IPS-NIHi11 (cell line): ENCODE measurements around the gene CCDC68.
"Not testable (repeated sequence)": the region's sequence is repeated elsewhere in the genome, so short reads cannot be mapped to it uniquely, and the experiment has no call there.

Source experiments
- DNase-seq: peaks from one replicate; pipeline ENCODE4 v3.0.0; 2012; ENCODE audit warnings: mixed read lengths, low spot score

The CCDC68 gene

GRCh38 chr18:54873884-54874255, 85.4 kb downstream of the CCDC68 start:
- no peak for DNase-seq

- DNase-seq, result no peak
Measured at GRCh38 chr18:54872681-54873080, 86.6 kb downstream of the CCDC68 start.

- DNase-seq, result no peak
Measured at GRCh38 chr18:54871231-54871630, 88.0 kb downstream of the CCDC68 start.

GRCh38 chr18:54867131-54867530, 92.1 kb downstream of the CCDC68 start:
- DNase-seq, result no peak

GRCh38 chr18:54860941-54861340, 98.3 kb downstream of the CCDC68 start:
- no peak for DNase-seq

- no peak for DNase-seq
Measured at GRCh38 chr18:54859667-54860421, 99.4 kb downstream of the CCDC68 start.

GRCh38 chr18:54857499-54857898, 101.8 kb downstream of the CCDC68 start:
- no peak for DNase-seq

GRCh38 chr18:54856105-54856646, 103.1 kb downstream of the CCDC68 start:
- DNase-seq, result no peak

GRCh38 chr18:54855050-54855449, 104.2 kb downstream of the CCDC68 start:
- not testable (repeated sequence) for DNase-seq

- DNase-seq, result no peak
Measured at GRCh38 chr18:54852780-54853675, 106.2 kb downstream of the CCDC68 start.
